Measurements from ENCODE around the gene ADARB2.

Gene ADARB2

GRCh38 chr10:1738950-1739349 is 1.6 kb upstream of the ADARB2 start:
- H3K36me3 ChIP-seq (ENCODE audit: low read depth): no peaks in the 10 kb centered on the region
- H3K27me3 ChIP-seq (ENCODE audit: insufficient read depth, poor library complexity, severe bottlenecking): peaks cover 82% of the 10 kb centered on the region
- no peak for TF ChIP-seq CTCF (IDR thresholded peaks at IDR 0.05; ENCODE audit: poor library complexity, severe bottlenecking)
- no peak overlapping the region for H3K27ac ChIP-seq (ENCODE audit: poor library complexity, severe bottlenecking)
- no peak for DNase-seq (ENCODE audit: low spot score)
- H3K4me1 ChIP-seq (ENCODE audit: insufficient read depth, poor library complexity, severe bottlenecking): no peaks in the 10 kb centered on the region
- no peaks in the 10 kb centered on the region for H3K9me3 ChIP-seq (ENCODE audit: severe bottlenecking)
- no peak for ATAC-seq (ENCODE audit: low read depth)
- H3K4me3 ChIP-seq (ENCODE audit: severe bottlenecking): no peak overlapping the region

GRCh38 chr10:1736972-1737221 is 428 bp downstream of the ADARB2 start:
- H3K4me3 ChIP-seq (ENCODE audit: severe bottlenecking): peak overlapping the region; percentile 15
- no peak for TF ChIP-seq CTCF (IDR thresholded peaks at IDR 0.05; ENCODE audit: poor library complexity, severe bottlenecking)

GRCh38 chr10:1736144-1736971 is 967 bp downstream of the ADARB2 start:
- no peak for TF ChIP-seq CTCF (IDR thresholded peaks at IDR 0.05; ENCODE audit: poor library complexity, severe bottlenecking)
- peaks cover 94% of the 10 kb centered on the region for H3K27me3 ChIP-seq (ENCODE audit: insufficient read depth, poor library complexity, severe bottlenecking)
- no peak overlapping the region for H3K27ac ChIP-seq (ENCODE audit: poor library complexity, severe bottlenecking)
- no peak for ATAC-seq (ENCODE audit: low read depth)
- H3K4me3 ChIP-seq (ENCODE audit: severe bottlenecking): no peak overlapping the region
- H3K4me1 ChIP-seq (ENCODE audit: insufficient read depth, poor library complexity, severe bottlenecking): peaks cover 5% of the 10 kb centered on the region
- H3K36me3 ChIP-seq (ENCODE audit: low read depth): no peaks in the 10 kb centered on the region
- H3K9me3 ChIP-seq (ENCODE audit: severe bottlenecking): no peaks in the 10 kb centered on the region
- DNase-seq (ENCODE audit: low spot score): no peak

More at GRCh38 chr10:1736972-1737221, 428 bp downstream of the ADARB2 start:
- Histone ChIP-seq H3K9me3 (ENCODE audit: severe bottlenecking) (no peaks in the 10 kb centered on the region), H3K4me1 (ENCODE audit: insufficient read depth, poor library complexity, severe bottlenecking) (peaks cover 5% of the 10 kb centered on the region), H3K36me3 (ENCODE audit: low read depth) (no peaks in the 10 kb centered on the region), H3K27ac (ENCODE audit: poor library complexity, severe bottlenecking) (no peak overlapping the region), H3K27me3 (ENCODE audit: insufficient read depth, poor library complexity, severe bottlenecking) (peaks cover 94% of the 10 kb centered on the region)
- ATAC-seq (ENCODE audit: low read depth): no peak
- DNase-seq (ENCODE audit: low spot score): no peak

GRCh38 chr10:1735562-1735961 is 1.8 kb downstream of the ADARB2 start:
- Histone ChIP-seq H3K9me3 (ENCODE audit: severe bottlenecking) (no peaks in the 10 kb centered on the region), H3K4me3 (ENCODE audit: severe bottlenecking) (no peak overlapping the region), H3K4me1 (ENCODE audit: insufficient read depth, poor library complexity, severe bottlenecking) (peaks cover 5% of the 10 kb centered on the region), H3K36me3 (ENCODE audit: low read depth) (no peaks in the 10 kb centered on the region), H3K27ac (ENCODE audit: poor library complexity, severe bottlenecking) (no peak overlapping the region), H3K27me3 (ENCODE audit: insufficient read depth, poor library complexity, severe bottlenecking) (peaks cover 88% of the 10 kb centered on the region)
- ATAC-seq (ENCODE audit: low read depth): no peak
- no peak for DNase-seq (ENCODE audit: low spot score)
- TF ChIP-seq CTCF (IDR thresholded peaks at IDR 0.05; ENCODE audit: poor library complexity, severe bottlenecking): no peak

- TF ChIP-seq CTCF (IDR thresholded peaks at IDR 0.05; ENCODE audit: poor library complexity, severe bottlenecking): no peak
- Histone ChIP-seq H3K27me3 (ENCODE audit: insufficient read depth, poor library complexity, severe bottlenecking) (peaks cover 82% of the 10 kb centered on the region), H3K36me3 (ENCODE audit: low read depth) (no peaks in the 10 kb centered on the region), H3K27ac (ENCODE audit: poor library complexity, severe bottlenecking) (no peak overlapping the region), H3K9me3 (ENCODE audit: severe bottlenecking) (no peaks in the 10 kb centered on the region), H3K4me1 (ENCODE audit: insufficient read depth, poor library complexity, severe bottlenecking) (peaks cover 5% of the 10 kb centered on the region), H3K4me3 (ENCODE audit: severe bottlenecking) (no peak overlapping the region)
- no peak for DNase-seq (ENCODE audit: low spot score)
- ATAC-seq (ENCODE audit: low read depth): no peak
Measured at GRCh38 chr10:1734288-1734687, 3.0 kb downstream of the ADARB2 start.

All from RWPE2 (cell line).